GM19043 (cell line): ENCODE data around the gene CDH22.

Source experiments
- ATAC-seq: cut with Tn5 transposase; IDR thresholded peaks from one replicate; pipeline ENCODE4 v1.9.1; 2021; ENCODE audit warnings: low read depth; ENCODE audit not compliant: unreplicated experiment

CDH22 gene, protein sequence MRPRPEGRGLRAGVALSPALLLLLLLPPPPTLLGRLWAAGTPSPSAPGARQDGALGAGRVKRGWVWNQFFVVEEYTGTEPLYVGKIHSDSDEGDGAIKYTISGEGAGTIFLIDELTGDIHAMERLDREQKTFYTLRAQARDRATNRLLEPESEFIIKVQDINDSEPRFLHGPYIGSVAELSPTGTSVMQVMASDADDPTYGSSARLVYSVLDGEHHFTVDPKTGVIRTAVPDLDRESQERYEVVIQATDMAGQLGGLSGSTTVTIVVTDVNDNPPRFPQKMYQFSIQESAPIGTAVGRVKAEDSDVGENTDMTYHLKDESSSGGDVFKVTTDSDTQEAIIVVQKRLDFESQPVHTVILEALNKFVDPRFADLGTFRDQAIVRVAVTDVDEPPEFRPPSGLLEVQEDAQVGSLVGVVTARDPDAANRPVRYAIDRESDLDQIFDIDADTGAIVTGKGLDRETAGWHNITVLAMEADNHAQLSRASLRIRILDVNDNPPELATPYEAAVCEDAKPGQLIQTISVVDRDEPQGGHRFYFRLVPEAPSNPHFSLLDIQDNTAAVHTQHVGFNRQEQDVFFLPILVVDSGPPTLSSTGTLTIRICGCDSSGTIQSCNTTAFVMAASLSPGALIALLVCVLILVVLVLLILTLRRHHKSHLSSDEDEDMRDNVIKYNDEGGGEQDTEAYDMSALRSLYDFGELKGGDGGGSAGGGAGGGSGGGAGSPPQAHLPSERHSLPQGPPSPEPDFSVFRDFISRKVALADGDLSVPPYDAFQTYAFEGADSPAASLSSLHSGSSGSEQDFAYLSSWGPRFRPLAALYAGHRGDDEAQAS

DNA sequence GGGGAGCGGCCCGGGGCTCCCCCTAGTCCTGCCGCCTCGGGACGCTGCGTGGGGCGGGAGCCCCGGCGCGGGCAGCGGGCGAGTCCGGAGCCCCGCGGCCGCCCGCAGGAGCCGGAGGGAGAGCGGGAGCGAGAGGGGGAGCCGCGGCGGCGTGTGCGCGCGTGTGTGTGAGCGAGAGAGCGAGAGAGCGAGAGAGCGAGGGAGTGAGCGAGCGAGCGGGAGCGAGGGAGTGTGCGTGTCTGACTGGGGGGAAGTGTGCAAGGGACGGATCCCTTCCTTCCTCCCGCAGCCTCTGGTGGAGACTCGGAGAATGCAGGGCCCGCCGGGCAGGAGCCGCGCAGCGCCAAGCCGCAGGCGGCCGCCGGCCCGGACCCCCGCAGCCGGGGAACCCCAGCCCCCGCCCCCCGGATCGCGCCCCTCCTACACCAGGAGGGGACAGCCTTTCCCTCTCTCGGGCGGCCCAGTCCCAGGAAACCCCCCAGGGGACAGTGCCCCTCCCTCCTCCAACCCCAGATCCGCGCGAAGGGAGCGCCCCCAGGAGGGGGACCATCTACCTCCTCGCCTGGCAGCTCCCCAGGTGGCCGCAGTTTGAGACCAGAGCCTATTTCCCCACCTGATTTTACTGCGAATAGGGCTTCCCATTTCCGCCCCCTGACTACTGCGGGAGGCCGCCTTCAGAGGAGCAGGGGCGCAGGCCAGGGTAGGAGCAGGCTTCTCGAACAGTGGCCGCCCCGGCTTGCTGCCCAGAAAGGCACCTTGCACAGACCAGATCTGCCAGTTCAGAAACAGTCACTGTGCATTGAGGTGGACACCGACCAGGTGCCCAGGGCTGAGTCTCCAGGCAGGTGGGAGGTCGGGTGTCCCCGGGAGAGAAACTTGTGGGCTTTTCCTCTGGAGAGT lies at the start of gene CDH22:
Gene CDH22 (minus strand): TSS at position 241 of the 900 bp plus-strand sequence. CDS start 57,204 bp downstream, outside the sequence.
- ATAC-seq, result no peak

DNA sequence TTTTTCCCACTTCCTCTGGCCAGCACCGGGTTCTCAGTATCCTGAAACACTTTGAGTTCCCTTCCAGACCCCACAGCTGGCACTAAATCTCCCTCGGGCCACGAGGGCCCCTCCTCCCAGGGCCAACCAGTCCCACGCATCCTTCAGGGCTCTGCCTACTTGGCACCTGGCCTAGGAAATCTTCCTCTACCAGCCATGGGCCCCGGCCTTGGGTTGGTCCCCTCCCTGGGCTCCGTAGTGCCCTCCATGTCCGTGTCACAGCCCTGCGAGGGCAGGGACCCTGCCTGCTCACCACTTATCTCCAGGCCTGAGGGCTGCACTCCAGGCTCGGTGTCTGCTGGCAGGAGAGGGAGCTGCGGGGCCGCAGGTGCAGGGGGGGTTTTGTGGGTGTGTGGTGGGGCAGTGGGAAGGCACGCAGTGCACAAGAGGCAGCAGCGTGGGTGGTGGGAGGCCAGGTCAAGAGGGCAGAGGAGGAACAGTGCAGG lies 48.8 kb upstream of the CDH22 start:
- no peak for ATAC-seq

DNA sequence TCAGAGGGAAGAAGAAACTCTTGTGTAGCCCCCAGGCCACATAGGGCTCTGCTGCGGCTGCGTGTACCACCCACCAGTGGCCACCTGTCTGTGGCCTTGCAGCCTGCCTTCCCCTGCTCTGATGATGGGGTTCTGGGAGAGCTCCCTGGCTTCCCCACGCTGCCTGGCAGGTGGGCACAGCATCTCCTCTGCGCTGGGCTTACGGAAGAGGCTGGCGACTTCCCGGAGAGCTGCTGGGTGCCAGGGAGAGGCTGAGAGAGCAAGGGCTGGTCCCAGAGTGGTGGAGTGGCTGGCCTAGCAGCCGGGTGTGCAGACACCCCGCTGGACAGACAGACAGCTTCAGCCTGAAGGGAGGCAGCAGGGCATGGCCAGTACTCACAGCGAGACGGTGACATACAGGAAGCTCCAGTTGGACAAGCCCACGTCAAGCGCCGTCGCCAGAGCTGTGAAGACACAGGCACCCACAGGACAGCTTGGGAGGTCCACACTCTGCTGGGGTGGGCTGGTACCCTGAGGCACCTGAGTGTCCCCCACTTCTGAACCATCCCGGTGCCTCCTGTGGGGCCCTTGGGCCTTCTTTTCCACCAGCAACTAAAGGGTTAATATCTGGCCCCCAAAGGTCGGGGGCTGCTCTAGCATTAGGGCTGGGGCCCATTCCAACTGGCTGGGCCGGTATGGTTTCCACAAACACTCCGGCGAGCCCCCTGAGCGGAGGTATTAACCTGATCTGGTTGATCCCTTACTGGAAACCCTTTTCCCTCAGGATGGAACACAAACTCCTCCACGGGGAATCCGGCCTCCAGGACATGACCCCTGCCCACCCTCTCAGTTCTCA lies 48.1 kb upstream of the CDH22 start:
- no peak for ATAC-seq

DNA sequence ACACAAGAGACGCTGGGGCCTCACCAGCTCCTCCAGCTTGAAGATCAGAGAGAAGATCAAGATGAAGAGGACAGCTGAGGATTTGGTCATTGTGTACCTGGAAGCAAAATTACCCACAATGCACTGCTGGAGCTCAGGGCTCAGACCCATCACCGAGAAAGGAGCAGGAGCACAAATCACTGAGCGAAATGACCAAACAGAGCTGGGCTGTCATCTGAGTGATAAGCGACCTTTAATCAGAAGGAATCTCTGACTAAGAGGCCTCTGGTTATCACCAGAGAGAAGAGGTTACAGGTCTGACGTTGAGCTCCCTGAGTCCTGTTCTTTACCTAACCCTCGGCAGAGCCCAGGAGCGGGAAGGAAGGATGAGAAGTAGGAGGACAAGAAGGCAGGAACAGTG lies 47.5 kb upstream of the CDH22 start:
- no peak for ATAC-seq

DNA sequence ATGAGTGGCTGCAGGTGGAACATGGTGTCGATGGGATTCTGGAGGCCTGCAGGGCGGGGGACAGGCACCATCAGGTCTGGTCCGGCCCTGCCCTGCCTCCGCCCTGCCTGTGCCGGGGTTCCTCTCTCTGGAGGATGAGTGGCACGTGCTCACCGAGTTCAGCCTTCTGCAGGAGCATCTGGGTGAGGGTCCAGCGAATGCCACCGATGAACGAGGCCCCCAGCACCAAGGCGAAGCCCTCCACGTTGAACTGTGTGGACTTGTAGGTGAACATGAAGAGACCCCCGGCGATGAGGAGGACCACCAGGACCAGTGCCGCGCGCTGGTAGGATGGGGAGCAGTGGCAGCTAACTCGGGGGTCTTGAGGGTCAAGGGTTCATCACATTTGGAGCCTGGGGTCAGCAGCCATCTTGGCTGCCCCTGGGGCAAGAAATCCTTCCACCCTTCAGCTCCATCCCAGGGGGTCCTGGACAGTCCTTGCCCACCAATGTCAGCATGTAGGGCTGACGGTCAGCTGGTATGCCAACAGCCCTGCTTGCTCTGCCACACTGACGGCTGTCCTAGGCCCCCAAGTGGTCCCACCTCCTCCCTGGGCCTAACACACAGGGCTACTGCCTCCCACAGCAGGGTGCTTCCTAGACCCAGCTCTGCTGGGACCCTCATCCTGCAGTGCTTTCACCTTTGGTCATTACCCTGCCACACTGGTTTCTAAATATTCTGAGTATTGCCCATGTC lies 46.8 kb upstream of the CDH22 start:
- ATAC-seq, result no peak

DNA sequence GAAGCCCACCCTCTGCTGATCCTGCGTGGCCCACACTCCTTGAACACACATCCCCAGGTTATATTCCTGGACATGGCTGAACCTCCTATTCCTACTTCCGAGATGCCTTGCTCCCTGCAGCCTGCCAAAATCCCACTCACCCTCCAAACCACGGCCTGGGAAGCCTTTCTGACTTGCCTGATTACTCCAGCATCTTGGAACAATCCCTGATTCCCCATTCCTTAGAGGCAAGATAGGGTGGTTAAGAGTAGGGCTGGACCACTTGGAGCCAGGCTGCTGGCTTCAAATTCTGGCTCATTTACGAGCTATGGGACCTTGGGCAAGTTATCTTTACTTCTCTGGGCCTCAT lies 45.9 kb upstream of the CDH22 start:
- no peak for ATAC-seq

DNA sequence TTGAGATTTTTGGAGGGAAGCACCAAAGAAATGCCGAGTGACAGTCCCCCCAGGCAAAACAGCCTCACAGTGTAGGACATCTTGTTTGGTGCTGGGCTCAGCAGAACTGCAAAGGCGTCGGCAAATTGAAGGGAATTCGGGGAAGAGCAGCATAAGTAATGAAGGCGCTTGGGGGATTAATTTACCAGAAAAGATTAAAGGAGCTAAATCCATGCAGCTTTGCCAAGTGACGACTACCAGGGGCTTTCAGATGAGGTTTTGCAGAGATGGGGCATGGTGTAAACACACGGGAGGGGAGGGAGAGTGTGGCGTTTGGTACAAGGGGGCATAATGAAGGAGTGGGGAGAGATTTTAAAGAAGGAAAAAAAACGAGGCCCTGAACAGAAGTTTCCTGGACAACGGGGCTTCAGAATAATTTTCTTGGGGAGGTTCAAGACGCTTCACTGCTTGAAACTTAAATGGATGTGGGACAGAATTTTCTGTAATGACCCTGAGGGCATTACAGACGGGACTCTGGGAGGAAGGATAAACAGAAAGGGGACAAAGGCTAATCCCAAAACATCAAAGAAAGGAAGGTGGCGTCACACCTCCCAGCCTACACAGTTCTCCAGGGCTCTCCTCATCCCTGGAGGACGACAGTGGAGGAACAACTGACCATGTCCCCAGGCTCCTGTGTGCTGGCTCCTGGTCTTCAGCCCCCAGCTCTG lies 45.4 kb upstream of the CDH22 start:
- no peak for ATAC-seq

DNA sequence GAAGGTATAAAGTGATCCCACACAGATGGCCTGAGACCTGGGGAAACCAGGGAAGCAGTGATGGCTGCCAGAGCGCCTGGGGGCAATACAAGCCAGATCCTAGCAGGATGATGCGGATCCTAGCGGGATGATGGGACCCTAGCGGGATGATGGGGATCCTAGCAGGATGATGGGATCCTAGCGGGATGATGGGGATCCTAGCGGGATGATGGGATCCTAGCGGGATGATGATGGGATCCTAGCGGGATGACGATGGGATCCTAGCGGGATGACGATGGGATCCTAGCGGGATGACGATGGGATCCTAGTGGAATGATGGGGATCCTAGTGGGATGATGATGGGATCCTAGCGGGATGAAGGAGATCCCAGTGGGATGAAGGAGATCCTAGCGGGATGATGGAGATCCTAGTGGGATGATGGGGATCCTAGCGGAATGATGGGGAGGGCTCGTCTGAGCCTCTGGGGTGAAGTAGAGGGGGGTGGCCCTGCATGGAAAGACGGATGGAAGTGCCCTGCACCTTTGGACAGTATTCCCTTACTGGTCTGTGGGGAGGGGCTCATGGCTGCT lies 44.2 kb upstream of the CDH22 start:
- ATAC-seq, result no peak

DNA sequence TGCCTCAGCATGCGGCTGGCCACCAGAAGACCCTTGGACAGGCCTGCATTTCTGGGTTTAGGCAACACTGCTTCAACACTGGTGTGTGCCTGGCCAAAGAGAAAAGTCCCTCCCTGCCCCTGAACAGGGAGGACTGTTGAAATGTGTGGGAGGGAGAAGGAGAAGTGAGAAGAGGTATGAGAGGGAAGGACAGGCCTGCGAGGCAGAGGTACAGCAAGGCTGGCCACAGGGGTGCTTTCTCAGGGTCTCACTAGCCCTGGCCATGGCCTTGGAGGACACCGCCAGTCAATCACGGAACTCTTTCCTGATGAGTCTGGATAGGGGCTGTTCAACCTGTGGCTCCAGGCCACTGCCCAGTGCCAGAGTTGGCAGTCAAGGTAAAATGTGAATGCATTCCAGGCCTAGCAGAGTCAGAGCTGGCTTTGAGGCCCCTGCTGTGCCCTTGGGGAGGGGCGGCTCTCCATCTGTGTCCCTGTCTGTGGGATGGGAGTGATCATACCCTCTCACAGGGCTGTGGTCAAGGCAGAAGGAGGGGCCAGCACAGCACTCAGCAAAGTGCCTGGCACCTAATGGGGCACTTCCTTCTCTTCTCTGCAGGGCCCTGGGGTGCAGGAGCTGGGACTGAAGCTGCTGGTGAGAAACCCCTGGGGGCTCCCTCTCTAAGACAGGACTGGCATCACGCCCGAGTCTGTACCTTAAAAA lies 43.2 kb upstream of the CDH22 start:
- ATAC-seq, result no peak

DNA sequence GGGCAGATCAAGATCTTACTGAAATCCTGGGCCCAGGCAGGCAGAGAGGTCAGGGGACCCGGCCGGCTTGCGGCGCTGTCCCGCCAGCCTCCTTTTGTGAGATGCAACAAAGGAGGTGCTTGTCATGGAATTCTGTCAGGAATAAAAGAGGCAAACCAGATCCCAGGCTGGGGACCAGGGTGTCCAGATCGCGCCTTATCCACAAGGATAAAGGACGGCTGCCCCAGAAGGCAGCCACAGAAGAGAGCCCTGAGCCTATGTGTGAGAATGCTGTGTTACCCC lies 42.6 kb upstream of the CDH22 start:
- no peak for ATAC-seq

DNA sequence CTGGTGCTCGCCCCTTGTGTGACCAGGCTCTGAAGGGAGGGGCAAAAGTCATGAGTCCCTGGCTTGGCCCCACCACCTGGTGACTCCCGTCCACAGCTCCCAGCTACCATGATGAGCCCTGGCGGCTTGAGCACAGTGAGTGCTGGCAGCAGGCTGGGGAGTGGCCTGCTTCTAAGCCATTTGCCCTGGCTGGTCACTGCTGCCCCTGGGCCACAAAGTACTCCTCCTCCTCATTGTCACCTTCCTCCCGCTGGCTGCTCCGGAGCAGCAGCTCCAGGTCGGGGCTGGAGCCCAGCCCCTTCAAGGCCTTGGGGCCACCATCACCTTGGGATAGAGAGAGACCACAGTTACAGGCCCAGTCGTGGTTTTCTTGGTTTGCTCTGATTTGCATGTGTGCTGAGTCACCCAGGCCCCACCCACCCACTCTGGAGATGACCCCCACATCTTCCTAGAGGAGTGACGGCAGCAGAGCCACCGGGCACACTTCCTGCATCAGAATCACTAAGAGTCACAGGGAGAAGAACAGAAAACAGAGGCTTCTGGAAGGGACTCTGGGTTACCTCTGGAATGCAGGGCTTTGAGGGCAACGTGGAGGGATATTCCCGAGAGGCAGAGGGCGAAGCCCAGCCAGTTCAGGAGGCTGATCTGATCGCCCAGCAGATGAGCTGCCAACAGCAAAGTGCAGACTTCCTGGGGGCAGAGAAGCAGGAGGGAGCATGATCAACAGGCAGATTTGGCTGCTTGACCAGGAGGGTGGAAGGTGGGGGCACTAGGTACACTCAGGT lies 42.1 kb upstream of the CDH22 start:
- no peak for ATAC-seq

DNA sequence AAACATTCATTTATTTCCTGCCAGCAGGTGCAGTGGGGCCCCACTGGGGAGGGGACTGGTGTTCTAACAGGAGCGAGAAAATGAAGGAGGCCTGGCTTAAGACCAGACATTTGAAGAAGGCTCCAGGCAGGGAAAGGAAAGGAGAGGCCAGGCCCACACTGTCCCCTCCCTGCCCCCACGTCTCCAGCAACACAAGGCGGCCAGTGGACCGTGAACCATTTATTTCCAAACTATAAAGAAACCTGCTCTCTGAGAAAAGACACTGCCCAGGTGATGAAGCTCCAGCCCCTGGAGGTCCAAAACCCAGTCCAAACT lies 41.4 kb upstream of the CDH22 start:
- ATAC-seq, result no peak

DNA sequence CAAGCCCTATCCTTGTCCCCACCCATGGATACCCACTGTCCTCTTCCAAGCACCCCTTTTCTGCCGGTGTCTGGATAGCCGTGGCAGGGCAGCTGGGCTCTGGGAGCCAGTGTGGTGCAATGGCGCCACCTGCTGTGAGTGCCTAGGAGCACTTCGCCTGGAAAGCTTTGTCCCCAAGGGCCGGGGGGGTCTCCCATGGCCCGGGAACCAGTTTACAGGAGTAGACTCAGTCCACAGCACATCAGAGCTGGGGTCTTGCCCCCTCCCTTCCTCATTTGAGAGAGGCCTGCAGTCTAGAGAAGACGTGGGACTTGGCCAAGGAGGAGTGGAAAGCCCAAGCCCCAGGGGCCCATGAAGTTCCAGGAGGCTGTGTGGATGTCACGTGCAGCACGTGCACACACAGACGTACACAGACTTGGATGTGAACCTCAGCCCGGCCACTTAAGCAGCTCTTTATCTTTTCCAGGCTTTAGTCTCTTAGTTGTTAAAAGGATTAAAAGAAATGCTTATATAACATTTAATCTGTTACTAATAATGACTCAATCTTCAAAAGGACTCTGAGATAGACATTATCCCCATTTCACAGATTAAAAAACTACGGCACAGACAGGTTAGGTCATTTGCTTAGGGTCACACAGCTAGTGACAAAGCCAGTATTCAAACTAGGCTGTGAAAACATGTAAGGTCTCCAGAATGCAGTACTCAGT lies 40.9 kb upstream of the CDH22 start:
- ATAC-seq, result no peak

DNA sequence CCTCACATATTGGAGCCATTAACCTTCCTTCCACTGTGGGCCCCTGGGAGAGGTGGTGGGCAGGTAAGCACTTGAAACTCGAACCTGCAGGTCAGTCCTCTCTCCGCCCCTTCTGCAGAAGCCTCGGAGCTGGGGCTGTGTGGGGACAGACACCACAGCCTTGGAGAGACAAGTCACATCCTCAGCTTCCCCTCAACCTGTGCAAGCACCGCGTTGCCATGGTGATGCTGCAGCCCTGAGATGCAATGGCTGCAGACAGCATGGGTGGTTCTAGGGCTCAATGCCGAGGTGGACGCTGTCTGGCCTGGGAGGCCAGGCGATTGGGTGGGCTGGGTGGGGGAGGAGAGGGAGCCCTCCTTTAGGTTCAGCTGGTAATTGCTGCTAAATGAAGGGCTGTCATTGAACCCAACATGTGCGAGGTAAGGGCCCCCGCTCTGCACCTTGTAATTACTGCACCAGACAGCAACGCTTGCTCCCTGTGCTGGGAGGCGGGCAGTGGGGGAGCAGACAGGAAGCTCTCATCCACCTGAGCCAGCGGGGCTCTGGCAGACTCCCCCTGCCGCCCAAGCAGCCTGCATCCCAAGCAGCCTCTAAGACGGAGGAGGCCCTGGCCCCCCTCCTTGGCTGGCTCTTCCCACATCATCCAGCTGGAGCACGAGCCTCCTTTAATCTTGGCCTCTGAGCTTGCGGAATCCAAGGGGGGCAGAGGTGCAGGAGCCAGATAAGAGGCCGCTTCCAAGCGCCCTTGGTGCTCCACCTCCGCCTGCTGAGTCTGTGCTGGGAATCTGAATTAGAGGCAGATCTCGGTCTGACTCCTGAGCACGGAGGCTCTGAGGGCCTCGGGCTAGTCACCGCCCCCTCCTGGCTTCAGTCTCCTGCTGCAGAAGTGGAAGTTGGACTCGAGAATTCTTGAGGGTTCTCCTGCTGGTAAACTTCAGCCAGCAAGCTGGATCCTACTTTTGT lies 39.8 kb upstream of the CDH22 start:
- no peak for ATAC-seq

DNA sequence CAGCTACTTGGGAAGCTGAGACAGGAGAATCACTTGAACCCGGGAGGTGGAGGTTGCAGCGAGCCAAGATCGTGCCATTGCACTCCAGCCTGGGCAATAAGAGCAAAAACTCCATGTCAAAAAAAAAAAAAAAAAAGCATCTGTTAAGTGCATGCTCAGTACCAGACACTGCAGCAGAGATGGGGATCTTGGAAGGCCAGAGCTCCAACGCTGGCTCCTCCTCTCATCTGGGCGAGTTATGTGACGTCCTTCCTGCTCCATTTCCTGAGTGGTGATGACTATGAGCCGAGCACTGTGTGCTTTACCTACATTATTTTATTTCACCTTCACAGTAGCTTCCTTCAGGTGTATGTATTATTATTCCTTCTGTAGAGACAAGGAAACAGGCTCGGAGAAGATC lies 38.5 kb upstream of the CDH22 start:
- ATAC-seq, result no peak
